ENCODE results near the gene CARD11.

DNA sequence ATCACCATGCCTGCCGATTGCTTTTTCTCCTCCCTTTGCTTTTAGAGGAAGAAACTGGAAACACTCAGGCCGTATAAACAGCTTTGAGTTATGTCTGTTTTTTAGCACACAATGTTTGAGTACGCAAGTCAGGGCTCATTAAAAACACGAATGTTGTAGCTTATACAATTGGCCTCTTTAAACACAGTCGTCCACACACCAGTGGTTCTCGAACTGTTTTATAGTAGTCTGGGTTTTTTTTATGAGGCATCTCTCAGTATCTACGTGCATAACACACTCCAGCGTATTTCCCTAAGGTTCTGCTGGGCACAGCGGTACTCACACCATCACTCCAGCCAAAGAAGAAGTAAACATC, 13.4 kb upstream of the CARD11 start:
- no peak for TF ChIP-seq ZNF274 (IDR thresholded peaks at IDR 0.05; ENCODE audit: low read depth, low read length)
- TF ChIP-seq, protein P1, sequence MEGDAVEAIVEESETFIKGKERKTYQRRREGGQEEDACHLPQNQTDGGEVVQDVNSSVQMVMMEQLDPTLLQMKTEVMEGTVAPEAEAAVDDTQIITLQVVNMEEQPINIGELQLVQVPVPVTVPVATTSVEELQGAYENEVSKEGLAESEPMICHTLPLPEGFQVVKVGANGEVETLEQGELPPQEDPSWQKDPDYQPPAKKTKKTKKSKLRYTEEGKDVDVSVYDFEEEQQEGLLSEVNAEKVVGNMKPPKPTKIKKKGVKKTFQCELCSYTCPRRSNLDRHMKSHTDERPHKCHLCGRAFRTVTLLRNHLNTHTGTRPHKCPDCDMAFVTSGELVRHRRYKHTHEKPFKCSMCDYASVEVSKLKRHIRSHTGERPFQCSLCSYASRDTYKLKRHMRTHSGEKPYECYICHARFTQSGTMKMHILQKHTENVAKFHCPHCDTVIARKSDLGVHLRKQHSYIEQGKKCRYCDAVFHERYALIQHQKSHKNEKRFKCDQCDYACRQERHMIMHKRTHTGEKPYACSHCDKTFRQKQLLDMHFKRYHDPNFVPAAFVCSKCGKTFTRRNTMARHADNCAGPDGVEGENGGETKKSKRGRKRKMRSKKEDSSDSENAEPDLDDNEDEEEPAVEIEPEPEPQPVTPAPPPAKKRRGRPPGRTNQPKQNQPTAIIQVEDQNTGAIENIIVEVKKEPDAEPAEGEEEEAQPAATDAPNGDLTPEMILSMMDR (IDR thresholded peaks at IDR 0.05 in 2 of 3, conservative IDR thresholded peaks at IDR 0.05 in 1 of 3; ENCODE audit: borderline replicate concordance in 1 of 3, insufficient read depth in 1 of 3, low read depth in 2 of 3, low read length in 2 of 3) = no peak
- TF ChIP-seq ZFX (IDR thresholded peaks at IDR 0.05) = no peak
- TF ChIP-seq POLR2A (IDR thresholded peaks at IDR 0.05; ENCODE audit: borderline replicate concordance, extremely low read depth, insufficient read depth, insufficient read length) = no peak
- no peak for TF ChIP-seq EGR1 (IDR thresholded peaks at IDR 0.05; ENCODE audit: low read depth)
- TF ChIP-seq, protein P2, sequence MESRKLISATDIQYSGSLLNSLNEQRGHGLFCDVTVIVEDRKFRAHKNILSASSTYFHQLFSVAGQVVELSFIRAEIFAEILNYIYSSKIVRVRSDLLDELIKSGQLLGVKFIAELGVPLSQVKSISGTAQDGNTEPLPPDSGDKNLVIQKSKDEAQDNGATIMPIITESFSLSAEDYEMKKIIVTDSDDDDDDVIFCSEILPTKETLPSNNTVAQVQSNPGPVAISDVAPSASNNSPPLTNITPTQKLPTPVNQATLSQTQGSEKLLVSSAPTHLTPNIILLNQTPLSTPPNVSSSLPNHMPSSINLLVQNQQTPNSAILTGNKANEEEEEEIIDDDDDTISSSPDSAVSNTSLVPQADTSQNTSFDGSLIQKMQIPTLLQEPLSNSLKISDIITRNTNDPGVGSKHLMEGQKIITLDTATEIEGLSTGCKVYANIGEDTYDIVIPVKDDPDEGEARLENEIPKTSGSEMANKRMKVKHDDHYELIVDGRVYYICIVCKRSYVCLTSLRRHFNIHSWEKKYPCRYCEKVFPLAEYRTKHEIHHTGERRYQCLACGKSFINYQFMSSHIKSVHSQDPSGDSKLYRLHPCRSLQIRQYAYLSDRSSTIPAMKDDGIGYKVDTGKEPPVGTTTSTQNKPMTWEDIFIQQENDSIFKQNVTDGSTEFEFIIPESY (IDR thresholded peaks at IDR 0.05; ENCODE audit: extremely low read depth, insufficient replicate concordance, low read length) = no peak
- TF ChIP-seq, protein P3, sequence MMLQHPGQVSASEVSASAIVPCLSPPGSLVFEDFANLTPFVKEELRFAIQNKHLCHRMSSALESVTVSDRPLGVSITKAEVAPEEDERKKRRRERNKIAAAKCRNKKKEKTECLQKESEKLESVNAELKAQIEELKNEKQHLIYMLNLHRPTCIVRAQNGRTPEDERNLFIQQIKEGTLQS (IDR thresholded peaks at IDR 0.05) = no peak
- no peak for TF ChIP-seq RAD21 (IDR thresholded peaks at IDR 0.05; ENCODE audit: low read depth)
- no peak for TF ChIP-seq EZH2phosphoT487 (IDR thresholded peaks at IDR 0.05; ENCODE audit: borderline replicate concordance)
- TF ChIP-seq SIN3A (IDR thresholded peaks at IDR 0.05; ENCODE audit: low read depth) = no peak
- no peak for TF ChIP-seq POLR2AphosphoS5 (IDR thresholded peaks at IDR 0.05; ENCODE audit: low read depth, low read length)
- TF ChIP-seq, protein P4, sequence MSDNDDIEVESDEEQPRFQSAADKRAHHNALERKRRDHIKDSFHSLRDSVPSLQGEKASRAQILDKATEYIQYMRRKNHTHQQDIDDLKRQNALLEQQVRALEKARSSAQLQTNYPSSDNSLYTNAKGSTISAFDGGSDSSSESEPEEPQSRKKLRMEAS (IDR thresholded peaks at IDR 0.05) = no peak
- TF ChIP-seq, protein P5, sequence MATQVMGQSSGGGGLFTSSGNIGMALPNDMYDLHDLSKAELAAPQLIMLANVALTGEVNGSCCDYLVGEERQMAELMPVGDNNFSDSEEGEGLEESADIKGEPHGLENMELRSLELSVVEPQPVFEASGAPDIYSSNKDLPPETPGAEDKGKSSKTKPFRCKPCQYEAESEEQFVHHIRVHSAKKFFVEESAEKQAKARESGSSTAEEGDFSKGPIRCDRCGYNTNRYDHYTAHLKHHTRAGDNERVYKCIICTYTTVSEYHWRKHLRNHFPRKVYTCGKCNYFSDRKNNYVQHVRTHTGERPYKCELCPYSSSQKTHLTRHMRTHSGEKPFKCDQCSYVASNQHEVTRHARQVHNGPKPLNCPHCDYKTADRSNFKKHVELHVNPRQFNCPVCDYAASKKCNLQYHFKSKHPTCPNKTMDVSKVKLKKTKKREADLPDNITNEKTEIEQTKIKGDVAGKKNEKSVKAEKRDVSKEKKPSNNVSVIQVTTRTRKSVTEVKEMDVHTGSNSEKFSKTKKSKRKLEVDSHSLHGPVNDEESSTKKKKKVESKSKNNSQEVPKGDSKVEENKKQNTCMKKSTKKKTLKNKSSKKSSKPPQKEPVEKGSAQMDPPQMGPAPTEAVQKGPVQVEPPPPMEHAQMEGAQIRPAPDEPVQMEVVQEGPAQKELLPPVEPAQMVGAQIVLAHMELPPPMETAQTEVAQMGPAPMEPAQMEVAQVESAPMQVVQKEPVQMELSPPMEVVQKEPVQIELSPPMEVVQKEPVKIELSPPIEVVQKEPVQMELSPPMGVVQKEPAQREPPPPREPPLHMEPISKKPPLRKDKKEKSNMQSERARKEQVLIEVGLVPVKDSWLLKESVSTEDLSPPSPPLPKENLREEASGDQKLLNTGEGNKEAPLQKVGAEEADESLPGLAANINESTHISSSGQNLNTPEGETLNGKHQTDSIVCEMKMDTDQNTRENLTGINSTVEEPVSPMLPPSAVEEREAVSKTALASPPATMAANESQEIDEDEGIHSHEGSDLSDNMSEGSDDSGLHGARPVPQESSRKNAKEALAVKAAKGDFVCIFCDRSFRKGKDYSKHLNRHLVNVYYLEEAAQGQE (IDR thresholded peaks at IDR 0.05; ENCODE audit: low read depth) = no peak
- TF ChIP-seq EZH2 (IDR thresholded peaks at IDR 0.05) = no peak
